Stimulated activated CD8-positive, alpha-beta memory T cell treated with anti-CD3 and anti-CD28 coated beads, Interleukin-12 subunit alpha, Interleukin-12 subunit beta, amount 100 ng/mL, for 24 hours (primary cell): Measurements from ENCODE around the gene TEX55.
"Not testable (repeated sequence)": the region's sequence is repeated elsewhere in the genome, so short reads cannot be mapped to it uniquely, and the experiment has no call there.

Experiments used
- DNase-seq: peaks from one replicate; pipeline ENCODE4 v3.0.0-alpha.2; 2020; ENCODE audit errors: extremely low read depth

The TEX55 gene

DNA sequence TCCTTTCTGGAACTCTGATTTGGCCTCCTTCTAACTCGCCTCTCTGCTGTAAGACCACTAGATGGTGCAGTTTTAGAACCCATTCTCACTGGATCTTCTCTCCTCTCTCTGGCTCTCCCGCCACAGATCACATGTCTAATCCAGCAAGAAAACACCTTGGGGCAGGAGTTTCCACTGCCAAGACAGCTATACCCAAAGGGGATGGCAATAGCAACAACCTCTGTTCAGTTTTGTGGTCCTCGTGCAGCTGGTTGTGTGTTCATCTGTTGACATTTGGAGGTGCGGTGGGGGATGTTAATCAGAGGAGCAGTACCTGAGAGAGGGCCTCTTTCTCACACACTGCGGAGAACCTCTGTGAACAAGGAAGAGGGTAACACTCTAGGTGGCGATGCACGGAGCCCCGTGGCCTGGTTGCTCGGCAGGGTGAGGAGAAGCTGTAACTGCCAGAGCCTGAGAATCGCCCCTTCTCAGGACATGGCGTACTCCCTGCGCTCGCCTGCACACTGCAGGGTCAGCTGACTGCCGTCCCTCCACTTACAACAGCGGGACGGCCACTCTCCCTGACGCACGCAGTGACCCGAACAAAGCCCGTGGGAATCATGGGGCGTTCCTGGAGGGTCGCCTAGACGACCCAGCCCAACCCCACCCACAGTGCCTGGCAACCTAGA, at the start of gene TEX55:
Gene TEX55, plus strand, starts transcription at position 666 of the 668 bp plus-strand sequence. CDS start 25 bp downstream, outside the sequence.
- no peak for DNase-seq

DNA sequence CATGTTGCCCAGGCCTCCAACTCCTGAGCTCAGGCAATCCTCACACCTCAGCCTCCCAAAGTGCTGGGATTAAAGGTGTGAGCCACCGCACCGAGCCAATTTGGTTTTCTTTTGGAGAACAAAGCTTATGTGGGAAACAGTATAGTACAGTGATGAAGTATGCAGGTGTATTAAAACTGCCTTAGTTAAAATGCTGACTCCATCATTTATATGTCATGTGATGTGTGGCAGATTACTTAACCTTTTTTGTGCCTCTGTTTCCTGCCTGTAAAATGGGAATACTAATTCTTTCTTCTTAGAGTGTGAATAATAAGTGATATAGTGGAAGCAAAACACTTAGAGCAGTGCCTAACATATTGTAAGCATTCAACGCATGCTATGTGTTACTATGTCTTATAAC, 48.0 kb upstream of the TEX55 start:
- no peak for DNase-seq

DNA sequence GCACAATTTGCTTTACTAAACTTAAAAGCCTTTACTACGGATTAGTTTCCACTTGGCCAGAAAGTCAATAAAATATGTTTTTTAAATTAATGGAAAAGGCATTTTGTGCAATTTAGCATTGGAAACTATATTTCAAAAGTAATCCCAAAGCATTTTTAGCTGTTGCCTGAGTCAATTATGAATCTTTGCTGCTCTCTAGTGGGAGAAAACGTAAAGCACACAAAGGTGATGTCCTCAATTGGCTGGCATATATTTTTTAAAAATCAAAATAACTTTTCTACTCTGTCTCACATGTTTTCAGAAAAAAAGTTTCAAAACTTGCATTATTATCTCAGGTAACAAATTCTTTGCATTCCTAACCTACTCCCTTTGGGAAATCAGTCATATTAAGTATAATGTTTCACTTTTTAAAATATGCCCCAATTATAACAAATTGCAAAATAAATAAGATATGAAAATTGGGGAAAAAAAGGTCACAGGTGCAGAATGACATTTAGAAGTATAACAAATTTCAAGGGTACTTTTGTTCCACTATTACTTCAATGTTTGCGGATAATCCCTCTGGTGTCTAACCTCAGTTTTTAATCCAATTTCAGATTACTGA, 47.2 kb upstream of the TEX55 start:
- no peak for DNase-seq

DNA sequence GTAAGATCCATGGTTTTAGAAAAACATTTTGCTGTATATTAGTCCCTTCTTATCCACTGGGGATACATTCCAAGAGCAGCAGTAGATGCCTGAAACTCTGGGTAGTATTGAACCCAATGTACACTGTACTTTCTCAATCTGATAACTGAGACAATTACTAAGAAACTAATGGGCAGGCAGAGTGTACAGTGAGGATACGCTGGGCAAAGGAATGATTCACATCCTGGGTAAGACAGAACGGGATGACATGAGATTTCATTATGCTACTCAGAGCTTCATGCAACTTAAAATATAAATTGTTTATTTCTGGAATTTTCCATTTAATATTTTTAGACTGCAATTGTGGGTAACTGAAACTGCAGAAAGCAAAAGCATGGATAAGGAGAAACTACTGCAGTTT, 46.2 kb upstream of the TEX55 start:
- DNase-seq = no peak

GRCh38 chr3:119104031-119104430, 41.9 kb upstream of the TEX55 start:
- no peak for DNase-seq

DNA sequence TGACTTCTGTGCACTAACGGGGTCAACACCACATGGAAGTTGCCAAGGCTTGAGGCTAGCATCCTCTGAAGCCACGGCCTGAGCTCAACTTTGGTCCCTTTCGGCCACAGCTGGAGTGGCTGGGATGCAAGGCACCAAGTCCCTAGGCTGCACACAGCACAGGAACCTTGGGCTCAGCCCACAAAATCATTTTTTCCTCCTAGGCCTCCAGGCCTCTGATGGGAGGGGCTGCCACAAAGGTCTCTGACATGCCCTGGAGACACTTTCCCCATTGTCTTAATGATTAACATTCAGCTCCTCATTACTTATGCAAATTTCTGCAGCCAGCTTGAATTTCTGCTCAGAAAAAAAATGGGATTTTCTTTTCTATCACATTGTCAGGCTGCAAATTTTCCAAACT, 27.6 kb upstream of the TEX55 start:
- DNase-seq = not testable (repeated sequence)

- no peak for DNase-seq
These were observed 25.5 kb upstream of the TEX55 start for GRCh38 chr3:119120480-119120879.

- no peak for DNase-seq
These were observed 23.6 kb upstream of the TEX55 start for GRCh38 chr3:119122350-119122749.

GRCh38 chr3:119125342-119125741, 20.6 kb upstream of the TEX55 start:
- DNase-seq = no peak

DNA sequence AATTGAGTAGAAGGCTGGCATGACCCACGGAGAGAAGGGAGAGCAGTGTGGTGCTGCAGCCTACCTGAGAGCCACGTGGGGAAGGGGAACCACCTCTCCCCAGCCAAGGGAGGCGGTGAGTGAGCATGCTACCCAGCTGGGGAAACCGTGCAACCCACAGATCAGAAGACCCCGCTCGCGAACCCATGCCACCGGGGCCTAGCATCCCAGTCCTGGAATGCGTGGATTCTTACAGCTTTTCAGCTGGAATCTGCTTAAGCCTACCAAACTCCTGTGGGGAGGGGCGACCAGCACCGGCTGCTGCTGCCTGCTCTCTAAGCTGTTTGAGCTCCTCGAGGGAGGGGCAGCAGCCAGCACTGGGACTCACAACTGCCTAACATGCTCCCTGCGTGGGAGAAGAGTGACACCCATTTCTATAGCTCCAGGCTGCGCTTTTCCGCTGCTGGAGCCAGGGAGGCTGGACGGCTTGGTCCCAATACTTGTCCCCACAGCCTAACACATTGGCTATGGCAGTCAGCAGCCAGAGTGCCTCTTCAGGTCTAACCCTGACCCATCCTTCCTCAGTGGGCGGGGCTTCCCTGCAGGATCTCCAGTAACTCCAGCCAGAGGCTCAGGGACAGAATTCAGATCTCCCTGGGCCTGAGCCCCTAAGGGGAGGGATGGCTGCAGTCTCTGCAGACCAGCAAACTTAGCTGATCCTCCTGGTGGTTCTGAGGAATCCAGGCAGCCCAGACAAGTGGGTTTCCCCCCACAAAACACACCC, 20.0 kb upstream of the TEX55 start:
- no peak for DNase-seq

DNA sequence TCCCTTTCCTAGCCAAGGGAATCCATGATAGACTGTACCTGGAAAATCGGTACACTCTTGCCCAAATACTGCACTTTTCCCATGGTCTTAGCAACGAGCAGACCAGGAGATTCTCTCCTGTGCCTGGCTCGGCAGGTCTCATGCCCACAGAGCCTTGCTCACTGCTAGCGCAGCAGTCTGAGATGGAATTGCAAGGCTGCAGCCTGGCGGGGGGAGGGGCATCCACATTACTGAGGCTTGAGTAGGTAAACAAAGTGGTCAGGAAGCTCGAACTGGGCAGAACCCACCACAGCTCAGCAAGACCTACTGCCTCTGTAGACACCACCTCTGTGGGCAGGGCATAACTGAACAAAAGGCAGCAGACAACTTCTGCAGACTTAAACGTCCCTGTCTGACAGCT, 15.7 kb upstream of the TEX55 start:
- not testable (repeated sequence) for DNase-seq

DNA sequence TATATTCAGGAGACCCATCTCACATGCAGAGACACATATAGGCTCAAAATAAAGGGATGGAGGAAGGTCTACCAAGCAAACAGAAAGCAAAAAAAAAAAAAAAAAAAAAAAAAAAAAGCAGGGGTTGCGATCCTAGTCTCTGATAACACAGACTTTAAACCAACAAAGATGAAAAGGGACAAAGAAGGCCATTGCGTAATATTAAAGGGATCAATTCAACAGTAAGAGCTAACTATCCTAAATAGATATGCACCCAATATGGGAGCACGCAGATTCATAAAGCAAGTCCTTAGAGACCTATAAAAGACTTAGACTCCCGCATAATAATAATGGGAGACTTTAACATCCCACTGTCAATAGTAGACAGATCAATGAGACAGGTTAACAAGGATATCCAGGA, 13.7 kb upstream of the TEX55 start:
- DNase-seq = not testable (repeated sequence)

DNA sequence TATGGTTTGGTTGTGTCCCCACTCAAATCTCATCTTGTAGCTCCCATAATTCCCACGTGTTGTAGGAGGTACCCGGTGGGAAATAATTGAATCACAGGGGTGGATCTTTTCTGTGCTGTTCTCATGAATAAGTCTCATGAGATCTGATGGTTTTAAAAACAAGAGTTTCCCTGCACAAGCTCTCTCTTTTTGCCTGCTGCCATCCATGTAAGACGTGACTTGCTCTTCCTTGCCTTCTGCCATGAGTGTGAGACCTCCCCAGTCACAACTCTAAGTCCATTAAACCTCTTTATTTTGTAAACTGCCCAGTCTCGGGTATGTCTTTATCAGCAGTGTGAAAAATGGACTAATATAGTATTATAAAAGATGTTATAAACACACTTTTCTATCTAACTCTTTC, 6.6 kb upstream of the TEX55 start:
- not testable (repeated sequence) for DNase-seq

- no peak for DNase-seq
These were observed 5.5 kb upstream of the TEX55 start for GRCh38 chr3:119140466-119140865.

DNA sequence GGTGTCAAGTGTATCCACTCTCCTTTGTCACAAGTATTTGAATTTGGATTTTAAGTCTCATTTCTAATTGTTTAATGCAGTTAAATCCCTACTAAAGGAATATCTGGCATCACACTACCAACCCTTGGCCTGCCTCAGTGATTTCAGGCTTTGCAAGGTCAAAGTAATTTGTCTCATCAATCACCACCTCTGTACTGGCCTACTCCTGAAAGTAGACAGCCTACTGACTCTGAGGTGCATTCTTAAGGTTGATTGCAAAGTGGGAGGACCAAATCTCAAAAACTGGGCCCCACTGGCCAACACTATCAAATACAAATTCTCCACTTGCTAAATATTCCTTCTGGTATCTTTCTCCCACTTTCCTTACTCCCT, 851 bp upstream of the TEX55 start:
- DNase-seq = no peak

DNA sequence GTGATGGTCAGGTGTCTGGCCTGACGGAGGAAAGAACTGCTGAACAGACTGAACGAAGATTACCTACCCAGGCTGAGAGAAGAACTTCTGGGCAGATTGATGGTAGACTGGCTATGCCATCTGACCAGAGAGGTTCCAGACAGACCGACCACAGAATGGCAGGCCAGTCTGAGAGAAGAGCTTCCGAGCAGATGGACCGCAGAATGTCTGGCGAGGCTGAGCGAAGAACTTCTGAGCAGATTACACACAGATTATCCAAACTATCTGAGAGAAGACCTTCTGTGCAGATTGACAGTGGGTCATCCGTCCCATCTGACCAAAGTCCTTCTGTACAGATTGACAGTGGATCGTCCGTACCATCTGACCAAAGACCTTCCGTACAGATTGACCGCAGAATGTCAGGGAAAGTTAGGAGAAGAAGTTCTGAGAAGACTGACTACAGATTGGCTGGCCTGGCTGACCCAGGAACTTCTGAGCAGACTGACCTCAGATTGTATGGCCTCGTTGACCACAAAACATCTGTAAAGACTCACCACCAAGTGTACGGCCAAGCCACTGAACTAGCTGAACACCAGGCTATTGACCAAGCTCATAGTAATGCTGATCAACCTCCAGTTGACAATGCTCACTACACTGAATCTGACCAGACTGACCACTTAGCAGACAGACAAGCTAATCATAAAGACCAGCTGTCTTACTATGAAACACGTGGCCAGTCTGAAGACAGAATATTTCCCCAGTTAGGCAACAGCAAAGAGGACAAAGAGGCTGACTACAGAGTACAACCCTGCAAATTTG, 812 bp downstream of the TEX55 start:
- DNase-seq = no peak

- no peak for DNase-seq
These were observed 1.5 kb downstream of the TEX55 start for GRCh38 chr3:119147494-119147893.

DNA sequence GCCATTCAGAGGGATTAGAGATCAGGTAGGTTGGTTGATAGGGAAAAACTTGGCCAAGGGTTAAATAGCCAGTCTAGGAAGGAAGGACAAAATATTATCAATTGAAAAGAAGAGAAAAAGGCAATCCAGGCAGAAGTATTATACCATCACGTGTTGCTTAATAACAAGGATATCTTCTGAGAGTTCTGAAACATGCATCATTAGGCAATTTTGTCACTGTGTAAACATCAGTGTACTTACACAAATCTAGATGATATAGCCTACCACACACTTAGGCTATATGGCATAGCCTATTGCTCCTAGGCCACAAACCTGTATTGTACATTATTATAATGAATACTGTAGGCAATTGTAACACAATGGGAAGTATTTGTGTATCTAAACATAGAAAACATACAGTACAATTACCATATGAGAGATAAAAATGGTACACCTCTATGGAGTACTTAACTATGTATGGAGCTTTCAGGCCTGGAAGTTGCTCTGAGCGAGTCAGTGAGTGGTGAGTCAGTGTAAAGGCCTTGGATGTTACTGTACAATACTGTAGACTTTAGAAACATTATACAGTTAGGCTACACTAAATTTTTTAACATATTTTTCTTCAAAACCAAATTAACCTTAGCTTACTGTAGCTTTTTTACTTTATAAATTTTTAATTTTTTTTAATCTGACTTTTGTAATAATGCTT, 2.7 kb downstream of the TEX55 start:
- DNase-seq = no peak

DNA sequence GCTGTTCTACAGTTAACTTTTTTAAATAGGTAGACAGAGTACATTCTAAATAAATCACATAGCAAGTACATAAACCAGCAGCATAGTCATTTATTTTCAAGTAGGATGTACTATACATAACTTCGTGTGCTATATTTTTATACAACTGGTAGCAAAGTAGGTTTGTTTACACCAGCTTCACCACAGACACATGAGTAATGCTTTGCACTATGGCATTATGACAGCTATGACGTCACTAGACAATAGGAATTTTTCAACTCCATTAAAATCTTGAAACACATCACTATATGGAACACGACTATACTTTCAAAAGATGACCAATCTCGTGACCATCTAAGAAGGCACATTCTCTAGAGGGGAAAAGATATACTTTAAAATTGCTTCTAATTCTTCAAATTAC, 3.5 kb downstream of the TEX55 start:
- no peak for DNase-seq

DNA sequence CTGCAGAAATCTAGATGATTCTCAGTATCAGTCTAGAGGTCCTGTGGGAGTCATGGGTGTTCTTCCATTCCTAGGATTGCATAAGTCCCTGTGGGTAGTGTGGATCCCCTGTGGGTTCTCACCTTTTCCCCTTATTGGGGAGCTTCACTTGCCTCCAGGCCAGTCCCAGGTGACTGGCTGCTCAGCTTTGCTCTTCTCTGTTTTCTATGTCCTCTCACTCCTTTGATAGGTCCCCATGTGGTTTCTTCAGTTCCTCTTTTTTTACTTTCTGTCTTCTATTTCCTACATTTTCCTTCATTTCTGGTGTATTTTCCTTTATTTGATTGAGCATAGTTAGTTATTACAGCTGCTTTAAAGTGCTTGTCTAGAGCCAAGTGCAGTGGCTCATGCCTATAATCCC, 10.9 kb downstream of the TEX55 start:
- DNase-seq = no peak

DNA sequence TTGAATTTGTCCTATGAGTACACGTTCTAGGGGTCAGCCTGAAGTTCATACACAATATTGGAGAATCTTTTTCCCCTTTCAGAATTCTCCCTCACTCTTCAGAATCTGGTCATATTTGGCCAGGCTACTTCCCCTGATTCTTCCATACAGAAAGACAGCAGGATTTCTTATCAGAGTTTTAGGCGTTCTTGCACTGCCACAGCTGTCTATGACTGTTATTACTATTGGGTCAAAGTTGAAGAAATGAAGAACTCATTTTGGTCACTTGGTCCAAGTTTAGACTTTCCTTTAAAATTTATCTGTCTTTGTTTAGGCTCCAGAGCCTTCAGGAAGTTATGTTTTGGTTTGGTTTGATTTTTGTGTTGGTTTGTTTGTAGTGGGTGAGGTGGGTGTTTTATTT, 12.0 kb downstream of the TEX55 start:
- no peak for DNase-seq

- DNase-seq = no peak
These were observed 14.4 kb downstream of the TEX55 start for GRCh38 chr3:119160361-119160760.
